ENCODE results near the gene SYNRG.

GRCh38 chr17:37555386-37555785, 53.8 kb downstream of the SYNRG start:
- TF ChIP-seq CTCF (IDR thresholded peaks at IDR 0.05; ENCODE audit: extremely low read depth in 1 of 2, insufficient read depth in 1 of 2, low read depth in 1 of 2, low read length in 2 of 2): no peak
- TF ChIP-seq EZH2 (IDR thresholded peaks at IDR 0.05; ENCODE audit: borderline replicate concordance, low read depth, low read length, severe bottlenecking): no peak
- no peak for TF ChIP-seq POLR2AphosphoS5 (IDR thresholded peaks at IDR 0.05; ENCODE audit: insufficient read depth, low read depth, low read length)
- TF ChIP-seq POLR2A (IDR thresholded peaks at IDR 0.05; ENCODE audit: low read depth, low read length): no peak
- no peak for TF ChIP-seq JUN (IDR thresholded peaks at IDR 0.05; ENCODE audit: borderline replicate concordance, insufficient read depth, insufficient read length, low read depth)
- TF ChIP-seq MAX (IDR thresholded peaks at IDR 0.05; ENCODE audit: insufficient read depth, insufficient read length): no peak

Data from endothelial cell of umbilical vein (primary cell).